Endometrial microvascular endothelial cells (primary cell): ENCODE measurements around the gene RIN2. TPM values are rescaled to one million over a fixed set of nuclear protein-coding genes. Genes with fewer than 3 reads are reported as not detected.

Experiments used
- in situ Hi-C: cut with HindIII; loops from 2 replicates; pipeline ENCODE4 v1.10.0; 2017; ENCODE audit warnings: low sequenced_read_pairs, low pct_unique_long_range_greater_than_20kb; ENCODE audit errors: inconsistent ontology term
- total RNA-seq: library from RNA; depleted of rRNA; stranded (reverse); fragments of >200 nt; gene quantifications from one replicate; pipeline ENCODE4 v1.2.3, GENCODE V29; 2015; ENCODE audit errors: inconsistent ontology term

Gene RIN2
- total RNA-seq, 1 donor from 2014 or later = 22.3 TPM

DNA sequence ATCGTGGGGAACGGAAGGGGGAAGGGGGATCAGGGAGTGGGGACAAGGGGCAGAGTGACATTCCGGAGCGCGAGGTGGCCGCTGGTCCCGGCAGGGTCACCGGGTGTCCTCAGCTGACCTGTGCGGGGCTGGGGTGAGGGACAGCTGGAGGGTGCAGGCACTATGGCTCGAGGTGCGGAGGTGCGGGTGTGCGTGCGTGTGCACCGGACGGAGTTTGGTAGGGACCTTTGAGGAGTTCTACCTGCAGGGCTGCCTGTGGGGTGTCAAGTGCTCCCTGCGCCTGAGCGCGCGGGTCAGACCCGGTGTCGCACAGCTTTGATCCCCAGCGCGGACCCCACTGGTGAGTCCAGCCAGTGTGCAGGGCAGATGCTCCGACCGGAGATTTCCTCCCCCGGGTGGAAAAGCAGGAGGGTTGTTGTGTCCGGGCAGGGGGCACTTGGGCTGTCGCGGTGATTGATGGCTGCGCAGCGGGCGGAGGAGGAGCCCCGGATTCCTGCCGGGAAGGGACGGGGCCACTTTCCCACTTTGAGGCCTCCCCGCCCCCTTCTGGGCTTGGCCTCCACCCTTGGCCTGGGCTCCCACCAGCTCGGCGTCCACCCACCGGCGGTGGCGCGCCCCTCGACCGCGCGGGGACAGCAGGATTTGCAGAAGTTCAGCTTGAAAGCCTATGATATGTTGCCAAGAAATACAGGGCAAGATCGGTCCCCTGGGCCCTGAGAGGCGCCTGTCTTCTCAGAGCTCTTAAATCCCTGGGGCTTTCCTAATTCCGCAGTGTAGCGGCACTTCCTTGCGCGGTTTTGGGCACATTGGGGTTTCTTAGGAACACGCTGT is 658 bp downstream of the RIN2 start:
- in situ Hi-C loops = no loop called here

- in situ Hi-C loops = no loop called here
Observed at GRCh38 chr20:19760371-19760721, 2.3 kb downstream of the RIN2 start.

GRCh38 chr20:19761326-19761725 is 3.3 kb downstream of the RIN2 start:
- in situ Hi-C loops = no loop called here

- in situ Hi-C loops = no loop called here
Observed at GRCh38 chr20:19761841-19762240, 3.8 kb downstream of the RIN2 start.

DNA sequence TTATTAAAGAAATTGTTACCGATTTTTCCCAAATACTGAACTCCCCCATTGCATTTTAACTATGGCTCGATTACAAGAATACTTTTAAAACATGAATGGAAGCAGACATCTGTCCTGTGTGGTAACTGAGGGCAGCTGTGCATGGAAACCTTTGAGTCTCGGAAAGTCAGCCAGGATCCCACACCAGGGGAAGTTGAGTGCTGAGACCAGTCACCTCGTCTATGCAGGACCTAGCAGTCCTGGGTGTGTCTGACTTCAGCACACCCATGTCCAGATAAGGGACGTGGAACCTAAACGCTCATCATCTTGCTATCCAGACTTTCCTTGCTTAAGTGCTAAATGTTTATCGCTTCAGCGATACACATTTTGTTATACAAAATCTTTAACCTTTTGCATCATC is 6.1 kb downstream of the RIN2 start:
- in situ Hi-C loops = no loop called here

DNA sequence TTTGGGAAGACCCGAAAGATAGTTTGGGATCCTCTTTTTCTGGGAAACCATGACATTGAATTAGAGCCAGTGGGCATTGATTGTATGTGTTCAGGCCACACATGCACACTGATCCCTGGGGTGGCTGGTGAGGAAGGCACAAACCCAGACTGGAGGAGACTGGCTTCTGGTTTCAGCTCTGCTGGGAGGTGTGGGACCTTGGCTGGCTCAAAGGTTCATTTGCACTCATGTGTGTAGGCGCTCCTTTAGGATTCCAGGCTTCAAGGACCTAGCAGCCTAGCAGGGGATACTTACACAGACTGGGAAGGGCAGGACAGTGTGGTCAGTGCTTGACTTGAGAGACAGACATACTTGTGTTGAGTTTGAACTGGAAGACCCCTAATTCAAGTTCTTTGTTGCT is 7.2 kb downstream of the RIN2 start:
- in situ Hi-C loops = no loop called here

GRCh38 chr20:19765913-19766312 is 7.9 kb downstream of the RIN2 start:
- in situ Hi-C loops = no loop called here

DNA sequence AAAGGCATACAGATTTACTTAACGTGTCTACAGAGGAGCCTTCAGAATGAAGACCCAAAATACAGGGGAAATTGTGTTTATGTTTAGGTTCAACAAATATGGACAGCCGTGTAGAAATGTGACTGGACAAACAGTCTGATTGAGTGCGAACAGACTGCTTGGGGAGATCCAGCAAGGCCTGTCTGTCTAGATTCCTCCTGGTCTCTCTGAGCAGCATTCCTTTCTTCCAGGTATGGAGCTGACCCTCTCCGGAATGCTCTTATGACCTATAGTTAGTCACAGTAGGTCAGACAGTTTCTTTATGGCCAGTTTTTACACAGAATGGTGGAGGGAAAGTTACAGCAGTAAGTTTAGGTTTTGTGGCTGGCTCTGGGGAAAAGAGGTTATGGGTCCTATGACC is 9.0 kb downstream of the RIN2 start:
- in situ Hi-C loops = no loop called here

- in situ Hi-C loops = no loop called here
Observed at GRCh38 chr20:19768325-19768842, 10.3 kb downstream of the RIN2 start.

- in situ Hi-C loops = no loop called here
Observed at GRCh38 chr20:19769507-19769906, 11.4 kb downstream of the RIN2 start.

DNA sequence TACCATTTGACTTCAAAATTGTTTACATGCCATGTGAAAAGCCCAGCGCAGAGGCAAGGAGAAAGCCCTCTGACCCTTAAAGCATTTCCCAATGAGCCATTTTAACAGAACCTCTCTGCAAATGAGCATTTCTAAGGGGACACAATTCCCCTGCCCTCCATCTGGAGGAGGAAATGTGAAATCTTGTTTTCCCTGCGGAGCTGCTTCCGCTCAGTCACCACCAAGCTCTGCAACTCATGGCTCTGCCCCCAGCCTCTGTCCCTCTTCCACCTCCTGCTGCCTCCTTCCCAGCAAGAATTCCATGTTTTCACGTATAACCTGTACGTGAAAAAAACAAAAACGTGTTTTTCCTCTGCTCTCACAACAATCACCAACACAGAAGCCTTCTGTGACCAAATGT is 12.3 kb downstream of the RIN2 start:
- in situ Hi-C loops = no loop called here

GRCh38 chr20:19771031-19771430 is 13.0 kb downstream of the RIN2 start:
- in situ Hi-C loops = no loop called here

- in situ Hi-C loops = no loop called here
Observed at GRCh38 chr20:19773471-19773870, 15.4 kb downstream of the RIN2 start.

DNA sequence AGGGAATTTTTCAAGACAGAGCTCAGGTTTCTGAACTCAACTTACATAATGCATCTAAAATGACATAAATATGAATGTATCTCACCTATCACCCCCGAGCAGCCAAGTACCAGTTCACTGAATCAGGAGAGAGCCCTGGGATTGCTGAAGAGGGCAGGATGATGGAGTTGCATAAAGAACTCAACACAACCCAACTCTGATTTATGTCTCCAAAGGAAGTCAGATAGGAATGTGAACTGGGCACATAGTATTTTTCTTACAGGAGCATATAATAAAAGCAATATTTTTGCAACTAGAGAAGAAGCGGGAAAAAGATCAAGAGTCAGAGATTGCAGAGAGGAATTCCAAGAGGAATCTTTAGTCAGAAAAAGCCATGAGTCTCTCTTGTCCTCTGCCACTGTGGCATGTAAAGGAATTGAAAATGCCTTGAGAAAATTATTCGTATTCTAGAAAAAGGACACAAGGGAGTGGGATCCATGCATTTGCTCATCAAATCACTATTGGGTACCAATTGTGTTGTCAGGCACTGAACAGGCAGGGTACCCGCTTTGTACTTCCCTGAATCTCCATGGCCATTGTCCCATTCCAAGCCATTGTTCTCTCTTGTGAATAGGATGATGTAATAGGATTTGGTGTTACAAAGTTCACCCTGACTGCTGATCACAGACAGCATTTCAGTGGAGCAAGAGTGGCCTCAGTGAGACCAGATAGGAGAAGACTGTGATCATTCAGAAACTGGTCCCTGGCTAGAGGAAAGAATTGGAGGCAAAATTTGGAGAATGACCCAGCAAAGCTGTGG is 16.3 kb downstream of the RIN2 start:
- in situ Hi-C loops = no loop called here

GRCh38 chr20:19775353-19776253 is 17.5 kb downstream of the RIN2 start:
- in situ Hi-C loops = loop anchor here (25.0 kb wide), 1 partner anchor 112 kb away; no protein-coding TSS in a partner anchor

- in situ Hi-C loops = loop anchor here (25.0 kb wide), 1 partner anchor 110 kb away; no protein-coding TSS in a partner anchor
Observed at GRCh38 chr20:19777315-19777714, 19.3 kb downstream of the RIN2 start.

DNA sequence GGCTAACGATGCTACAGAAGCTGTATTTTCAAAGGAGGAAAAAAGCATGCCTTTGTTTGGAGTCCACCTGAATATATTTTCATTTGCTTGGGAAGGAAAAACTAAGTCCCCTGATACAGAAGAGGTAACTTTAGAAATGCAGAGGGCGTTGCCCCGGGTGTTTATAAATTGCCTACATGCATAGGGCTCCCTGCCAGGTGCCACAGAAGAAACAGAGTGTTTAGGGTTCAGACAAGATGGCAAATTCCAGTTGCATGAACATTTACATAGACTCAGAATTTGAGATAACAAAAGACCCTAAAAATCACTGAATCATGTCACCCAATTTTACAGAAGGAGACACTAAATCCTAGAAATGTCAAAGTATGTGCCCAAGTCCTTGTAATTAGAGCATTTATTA is 19.9 kb downstream of the RIN2 start:
- in situ Hi-C loops = loop anchor here (25.0 kb wide), 1 partner anchor 109 kb away; no protein-coding TSS in a partner anchor

DNA sequence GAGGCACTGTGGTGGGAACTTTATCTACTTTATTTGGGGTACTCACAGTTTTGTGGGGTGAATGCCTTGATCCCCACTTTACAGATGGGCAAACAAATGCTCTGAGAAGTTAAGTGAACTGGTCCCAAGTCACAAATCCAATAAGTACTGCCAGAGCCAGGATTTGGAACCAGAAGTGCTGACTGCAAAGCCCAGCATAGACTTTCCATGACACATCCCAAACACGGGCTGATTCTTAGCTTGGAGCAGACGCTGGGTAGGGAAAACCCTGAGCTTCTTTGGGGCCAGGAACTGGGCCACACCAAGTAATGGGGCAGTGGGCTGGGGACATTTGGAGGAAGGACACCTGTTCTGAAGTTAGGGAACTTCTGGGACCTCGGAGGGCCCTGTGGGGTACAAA is 20.3 kb downstream of the RIN2 start:
- in situ Hi-C loops = loop anchor here (25.0 kb wide), 1 partner anchor 109 kb away; no protein-coding TSS in a partner anchor

- in situ Hi-C loops = loop anchor here (25.0 kb wide), 1 partner anchor 108 kb away; no protein-coding TSS in a partner anchor
Observed at GRCh38 chr20:19779634-19780033, 21.6 kb downstream of the RIN2 start.
